ENCODE measurements around the gene LZTS2.

- no peak for TF ChIP-seq CTCF (tag by site-specific recombination; IDR thresholded peaks at IDR 0.05)
- TF ChIP-seq GLI4 (tag by site-specific recombination; IDR thresholded peaks at IDR 0.05): no peak
- no peak for TF ChIP-seq PRDM1 (tag by site-specific recombination; IDR thresholded peaks at IDR 0.05)
- no peak for TF ChIP-seq YY1 (tag by site-specific recombination; IDR thresholded peaks at IDR 0.05)
- TF ChIP-seq ZNF830 (tag by site-specific recombination; IDR thresholded peaks at IDR 0.05; ENCODE audit: low read depth): no peak
- TF ChIP-seq ZNF398 (tag by site-specific recombination; IDR thresholded peaks at IDR 0.05): no peak
- no peak for TF ChIP-seq ZNF624 (tag by site-specific recombination; IDR thresholded peaks at IDR 0.05)
- no peak for TF ChIP-seq ZNF175 (tag by site-specific recombination; IDR thresholded peaks at IDR 0.05)
- no peak for TF ChIP-seq ZNF24 (tag by site-specific recombination; IDR thresholded peaks at IDR 0.05)
Observed at GRCh38 chr10:100972115-100972903, 27.3 kb upstream of the LZTS2 start.
